T-helper 22 cell (primary cell): ENCODE data around the gene CTIF.
A peak's percentile ranks its signal among the peaks of the same experiment; 100 is the strongest.

Experiments used
- DNase-seq: peaks from one replicate; pipeline ENCODE4 v3.0.0-alpha.2; 2020; ENCODE audit warnings: low read depth

CTIF gene

GRCh38 chr18:48776156-48776555 is 237.3 kb downstream of the CTIF start:
- DNase-seq = no peak

DNA sequence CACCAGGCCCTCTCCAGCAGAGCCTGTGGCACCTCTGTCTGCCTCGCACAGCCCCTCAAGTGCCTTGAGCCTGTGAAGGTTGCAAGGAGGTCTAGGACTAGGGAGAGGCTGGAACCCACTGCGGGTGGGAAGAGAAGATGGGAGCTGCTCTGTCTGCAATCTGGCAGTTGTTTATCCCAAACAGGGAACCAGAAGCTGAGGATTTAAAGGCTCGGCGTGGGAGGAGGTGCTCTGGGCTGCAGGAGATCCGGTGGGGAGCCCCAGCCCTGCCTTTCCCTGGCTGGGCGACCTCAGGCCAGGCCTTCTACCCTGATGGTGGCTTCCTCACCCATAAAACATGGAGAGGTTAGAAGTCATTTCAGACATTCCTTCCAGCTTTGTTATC is 237.8 kb downstream of the CTIF start:
- no peak for DNase-seq

GRCh38 chr18:48777026-48777743 is 238.4 kb downstream of the CTIF start:
- peak; percentile 36 for DNase-seq

GRCh38 chr18:48777744-48778116 is 238.9 kb downstream of the CTIF start:
- DNase-seq = no peak

GRCh38 chr18:48778344-48779011 is 239.6 kb downstream of the CTIF start:
- DNase-seq = no peak

GRCh38 chr18:48779462-48779861 is 240.6 kb downstream of the CTIF start:
- DNase-seq = no peak

GRCh38 chr18:48780201-48780912 is 241.5 kb downstream of the CTIF start:
- no peak for DNase-seq

DNA sequence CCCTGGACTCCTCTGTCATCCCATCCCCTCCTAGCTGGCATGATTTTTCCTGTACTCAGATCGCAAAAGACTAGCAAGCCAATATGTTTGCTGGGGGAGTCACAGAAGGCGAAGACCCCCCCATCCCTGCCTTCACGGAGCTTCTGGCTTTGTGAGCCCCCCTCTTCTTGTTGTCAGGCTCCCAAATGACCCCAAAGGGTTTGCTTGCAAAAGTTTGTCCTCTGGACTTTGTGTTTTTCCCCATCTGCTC is 242.0 kb downstream of the CTIF start:
- no peak for DNase-seq

- DNase-seq = no peak
These were observed 242.5 kb downstream of the CTIF start for GRCh38 chr18:48781163-48781987.

DNA sequence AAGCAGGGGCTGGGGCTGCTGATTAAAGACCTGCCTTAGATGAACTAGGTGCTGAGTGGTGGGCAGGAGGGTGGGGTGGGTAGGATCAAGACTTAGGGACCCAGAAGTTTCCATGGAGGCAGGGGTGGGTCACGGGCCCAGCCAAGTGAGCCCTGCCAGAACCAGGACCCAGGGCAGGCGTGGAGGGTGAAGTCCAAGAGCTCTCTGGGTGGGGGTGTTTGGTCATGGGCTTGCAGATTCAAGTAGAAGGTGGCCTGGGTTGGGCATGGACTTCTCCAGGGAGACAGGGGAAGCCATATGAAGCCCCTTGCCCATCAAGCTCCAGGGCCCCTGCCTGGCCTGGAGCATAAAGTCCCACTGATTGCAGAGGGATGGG is 243.1 kb downstream of the CTIF start:
- no peak for DNase-seq

- DNase-seq = no peak
These were observed 243.6 kb downstream of the CTIF start for GRCh38 chr18:48782381-48782861.

- DNase-seq = no peak
These were observed 245.0 kb downstream of the CTIF start for GRCh38 chr18:48783616-48784520.

- DNase-seq = no peak
These were observed 245.8 kb downstream of the CTIF start for GRCh38 chr18:48784656-48785055.

DNA sequence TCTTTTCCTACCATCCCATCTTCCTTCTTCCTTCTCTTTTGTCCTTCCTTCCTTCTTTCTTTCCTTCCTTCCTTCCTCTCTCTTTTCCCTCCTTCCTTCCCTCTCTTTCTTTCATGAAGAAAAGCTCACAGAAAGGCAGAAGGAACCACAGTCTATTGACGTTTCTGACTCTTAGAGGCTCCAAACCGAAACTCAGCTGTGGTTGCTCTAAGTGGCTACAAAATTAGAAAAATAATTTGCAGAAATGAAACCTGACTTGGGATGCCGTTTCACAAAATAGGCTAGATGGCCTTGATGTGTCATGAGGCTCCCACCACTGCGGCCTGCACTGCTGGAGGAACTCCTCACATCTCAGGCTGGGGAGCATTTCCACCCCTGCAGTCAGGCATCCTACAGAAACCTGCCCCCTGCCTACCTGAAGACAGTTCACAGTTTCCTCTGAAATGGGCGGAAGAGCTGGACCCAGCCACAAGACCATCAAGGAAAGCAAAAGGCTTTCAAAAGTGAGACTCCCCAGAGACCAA is 246.3 kb downstream of the CTIF start:
- no peak for DNase-seq

DNA sequence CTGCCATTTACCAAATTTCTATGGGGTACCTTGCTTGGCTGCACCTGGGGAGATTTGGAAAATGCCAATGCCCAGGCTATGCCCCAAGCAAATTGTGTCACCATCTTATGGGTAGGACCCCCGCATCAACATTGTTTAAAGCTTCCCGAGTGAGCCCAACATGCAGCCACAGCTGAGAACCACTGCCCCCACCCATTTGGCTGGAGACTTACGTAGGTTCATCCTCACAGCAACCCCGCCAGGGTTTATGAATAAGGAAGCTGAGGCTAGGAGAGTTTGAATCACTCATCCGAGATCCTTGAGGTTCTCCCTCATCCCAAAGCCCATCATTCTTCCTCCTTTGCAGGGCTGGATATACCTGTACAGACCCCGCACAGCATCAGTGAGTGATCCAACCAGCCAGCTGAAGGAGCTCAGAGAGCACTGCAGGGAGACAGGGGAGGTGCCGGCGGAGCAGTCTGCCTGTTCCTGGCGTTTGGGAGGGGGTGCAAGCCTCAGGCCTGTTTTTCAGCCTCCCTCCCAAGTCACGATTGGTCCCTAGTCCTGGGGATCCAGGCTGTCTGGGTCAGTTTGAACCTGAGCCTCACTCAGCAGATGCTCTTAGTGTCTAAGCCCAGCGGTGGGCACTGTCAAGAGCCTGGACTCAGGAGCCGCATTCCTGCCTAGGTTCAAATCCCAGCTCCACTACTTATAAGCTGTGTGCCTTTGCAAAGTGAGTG is 247.1 kb downstream of the CTIF start:
- DNase-seq = no peak

GRCh38 chr18:48786455-48787202 is 247.8 kb downstream of the CTIF start:
- DNase-seq = no peak

DNA sequence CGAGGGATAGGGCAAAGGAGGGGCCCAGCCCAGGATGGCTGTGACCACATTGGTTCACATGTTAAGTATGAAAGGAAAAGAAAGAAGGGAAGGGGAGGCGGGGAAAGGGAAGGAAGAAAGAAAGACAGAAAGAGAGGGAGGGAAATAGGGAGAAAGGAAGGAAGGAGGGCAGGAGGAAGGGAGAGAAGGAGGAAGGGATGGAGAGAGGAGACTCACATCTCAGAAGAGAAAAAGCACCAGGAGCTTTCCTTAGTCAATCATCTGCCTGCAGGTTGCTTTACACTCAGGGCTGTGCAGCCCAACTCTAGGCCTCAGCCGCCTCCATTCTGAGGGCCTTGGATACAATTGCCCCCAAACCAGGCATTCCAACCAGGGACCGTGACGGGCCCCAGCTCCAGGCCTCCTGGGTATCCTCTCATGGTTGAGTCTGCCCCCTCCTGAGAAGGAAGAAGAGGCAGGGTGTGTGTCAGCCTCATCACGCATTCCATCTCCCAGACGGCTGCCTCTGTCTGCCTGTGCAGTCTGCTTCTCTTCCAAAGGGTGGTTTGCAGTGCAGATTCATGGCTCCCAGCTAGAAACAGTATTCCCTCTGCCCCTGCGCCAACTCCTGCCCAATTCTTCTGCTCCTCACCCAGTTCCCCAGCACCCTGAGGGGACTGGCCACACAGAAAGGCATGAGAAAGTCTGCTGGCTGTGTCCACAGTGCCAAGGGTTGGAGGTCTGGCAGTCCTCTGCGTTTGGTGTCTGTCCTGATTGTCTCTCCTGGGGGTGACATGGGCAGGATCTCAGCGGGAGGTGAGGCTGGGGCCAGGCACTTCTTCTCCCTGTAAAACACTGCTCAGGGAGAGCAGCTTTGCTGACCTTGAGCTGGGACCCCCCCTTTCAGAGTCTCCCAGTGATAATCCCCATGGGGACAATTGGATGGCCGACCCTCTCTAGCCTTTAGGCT is 248.6 kb downstream of the CTIF start:
- DNase-seq = no peak

DNA sequence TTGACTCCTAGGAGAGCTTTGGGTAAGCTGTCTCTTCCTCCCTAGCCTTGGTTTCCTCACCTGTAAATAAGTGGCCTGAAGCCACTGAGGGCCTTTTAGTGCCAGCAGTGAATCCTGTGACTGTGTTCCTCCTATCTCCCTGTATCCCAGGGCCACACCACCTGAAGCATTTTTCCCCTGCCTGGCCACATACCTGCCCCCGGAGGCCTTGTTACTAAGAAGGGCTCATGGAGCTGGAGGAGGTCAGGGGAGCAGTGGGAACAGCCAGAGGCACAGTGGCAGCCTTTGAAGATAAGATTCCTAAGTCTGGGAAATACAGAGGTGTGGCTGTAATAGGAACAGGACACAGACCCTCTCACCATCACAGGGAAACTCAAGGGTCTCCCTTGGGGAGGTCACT is 249.5 kb downstream of the CTIF start:
- no peak for DNase-seq
